Measurements from ENCODE around the gene CASP4. TPM values are rescaled to one million over a fixed set of nuclear protein-coding genes. Genes with fewer than 3 reads are reported as not detected.
A peak's percentile ranks its signal among the peaks of the same experiment; 100 is the strongest.

CASP4 gene
- total RNA-seq, 2 donors from 2014 or later = not detected

DNA sequence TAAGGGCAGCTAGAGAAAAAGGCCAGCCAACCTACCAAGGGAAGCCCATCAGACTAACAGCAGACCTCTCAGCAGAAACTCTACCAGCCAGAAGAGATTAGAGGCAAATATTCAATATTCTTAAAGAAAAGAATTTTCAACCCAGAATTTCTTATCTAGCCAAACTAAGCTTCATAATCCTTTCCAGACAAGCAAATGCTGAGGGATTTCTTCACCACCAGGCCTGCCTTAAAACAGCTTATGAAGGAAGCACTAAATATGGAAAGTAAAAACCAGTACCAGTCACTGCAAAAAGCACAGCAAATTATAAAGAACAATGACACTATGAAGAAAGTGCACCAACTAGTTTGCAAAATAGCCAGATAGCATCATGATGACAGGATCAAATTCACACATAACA, 39.6 kb downstream of the CASP4 start:
- H3K4me1 ChIP-seq (ENCODE audit: control insufficient read depth, insufficient read depth, low read length) = peaks cover 5% of the 10 kb centered on the region
- Mint-ChIP-seq H3K36me3 (ENCODE audit: low read depth) (peaks cover 3% of the 10 kb centered on the region), H3K4me1 (no peaks in the 10 kb centered on the region), H3K9me3 (peaks cover 20% of the 10 kb centered on the region), H3K27ac (no peak overlapping the region), H3K27me3 (ENCODE audit: insufficient read depth) (no peaks in the 10 kb centered on the region), H3K4me3 (no peak overlapping the region)
- TF ChIP-seq, protein P1, sequence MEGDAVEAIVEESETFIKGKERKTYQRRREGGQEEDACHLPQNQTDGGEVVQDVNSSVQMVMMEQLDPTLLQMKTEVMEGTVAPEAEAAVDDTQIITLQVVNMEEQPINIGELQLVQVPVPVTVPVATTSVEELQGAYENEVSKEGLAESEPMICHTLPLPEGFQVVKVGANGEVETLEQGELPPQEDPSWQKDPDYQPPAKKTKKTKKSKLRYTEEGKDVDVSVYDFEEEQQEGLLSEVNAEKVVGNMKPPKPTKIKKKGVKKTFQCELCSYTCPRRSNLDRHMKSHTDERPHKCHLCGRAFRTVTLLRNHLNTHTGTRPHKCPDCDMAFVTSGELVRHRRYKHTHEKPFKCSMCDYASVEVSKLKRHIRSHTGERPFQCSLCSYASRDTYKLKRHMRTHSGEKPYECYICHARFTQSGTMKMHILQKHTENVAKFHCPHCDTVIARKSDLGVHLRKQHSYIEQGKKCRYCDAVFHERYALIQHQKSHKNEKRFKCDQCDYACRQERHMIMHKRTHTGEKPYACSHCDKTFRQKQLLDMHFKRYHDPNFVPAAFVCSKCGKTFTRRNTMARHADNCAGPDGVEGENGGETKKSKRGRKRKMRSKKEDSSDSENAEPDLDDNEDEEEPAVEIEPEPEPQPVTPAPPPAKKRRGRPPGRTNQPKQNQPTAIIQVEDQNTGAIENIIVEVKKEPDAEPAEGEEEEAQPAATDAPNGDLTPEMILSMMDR (conservative IDR thresholded peaks at IDR 0.05) = no peak
- H3K36me3 ChIP-seq (ENCODE audit: control insufficient read depth, insufficient read depth, low read length) = no peaks in the 10 kb centered on the region
- H3K9ac ChIP-seq (ENCODE audit: extremely low read depth, low read length, poor library complexity, severe bottlenecking) = no peak overlapping the region
- no peaks in the 10 kb centered on the region for H3K27me3 ChIP-seq (ENCODE audit: control insufficient read depth, insufficient read depth, low read length, poor library complexity, severe bottlenecking)
- DNase-seq = no peak
- H3K27ac ChIP-seq (ENCODE audit: low read depth, low read length) = no peak overlapping the region
- no peak overlapping the region for H3K4me3 ChIP-seq (ENCODE audit: low read length)
- H3K9me3 ChIP-seq (ENCODE audit: control insufficient read depth, low read length) = peaks cover 28% of the 10 kb centered on the region

DNA sequence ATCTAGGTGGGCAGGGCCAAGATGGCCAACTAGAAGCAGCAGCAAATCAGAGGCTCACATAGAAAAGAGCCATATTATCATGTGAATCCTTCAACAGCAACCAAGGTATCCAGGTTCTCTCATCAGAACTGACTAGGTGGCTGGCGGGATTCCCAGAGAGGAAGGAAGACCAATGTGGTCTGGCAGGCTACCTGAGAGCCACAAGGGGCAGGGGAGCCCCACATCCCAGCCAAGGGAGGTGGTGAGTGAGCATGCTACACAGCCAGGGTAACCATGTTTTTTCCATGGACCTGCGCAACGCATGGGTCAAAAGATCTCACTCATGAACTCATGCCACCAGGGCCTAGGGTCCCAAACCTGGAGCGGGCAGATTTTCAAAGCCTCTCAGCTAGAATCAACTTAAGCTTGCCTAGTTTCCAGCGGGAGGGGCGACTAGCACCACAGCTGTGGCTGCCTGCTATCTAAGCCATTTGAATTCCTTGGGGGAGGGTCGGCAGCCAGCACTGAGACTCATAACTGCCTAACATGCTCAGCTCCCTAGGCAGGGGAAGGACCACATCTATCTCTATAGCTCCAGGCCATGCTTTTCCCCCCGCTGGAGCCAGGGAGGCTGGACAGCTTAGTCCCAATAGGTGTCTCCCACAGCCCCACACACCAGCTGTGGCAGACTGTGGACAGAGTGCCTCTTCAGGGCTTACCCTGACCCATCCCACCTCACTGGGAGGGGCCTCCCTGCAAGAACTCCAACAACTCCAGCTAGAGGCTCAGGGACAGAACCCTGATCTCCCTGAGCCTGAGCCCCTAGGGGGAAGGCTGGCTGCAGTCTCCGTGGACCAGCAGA, 41.4 kb downstream of the CASP4 start:
- Mint-ChIP-seq H3K27ac (no peak overlapping the region), H3K9me3 (peaks cover 13% of the 10 kb centered on the region), H3K4me1 (no peaks in the 10 kb centered on the region), H3K4me3 (no peak overlapping the region), H3K27me3 (ENCODE audit: insufficient read depth) (no peaks in the 10 kb centered on the region), H3K36me3 (ENCODE audit: low read depth) (peaks cover 3% of the 10 kb centered on the region)
- H3K27me3 ChIP-seq (ENCODE audit: control insufficient read depth, insufficient read depth, low read length, poor library complexity, severe bottlenecking) = no peaks in the 10 kb centered on the region
- H3K4me1 ChIP-seq (ENCODE audit: control insufficient read depth, insufficient read depth, low read length) = peaks cover 5% of the 10 kb centered on the region
- DNase-seq = peak; percentile 58
- WGBS, 2 experiments (ENCODE audit: insufficient coverage in 1 of 2, insufficient read length in 1 of 2) = 67 to 78% methylated on average over 3 to 9 of the region's 9 CpGs
- H3K36me3 ChIP-seq (ENCODE audit: control insufficient read depth, insufficient read depth, low read length) = no peaks in the 10 kb centered on the region
- peaks cover 22% of the 10 kb centered on the region for H3K9me3 ChIP-seq (ENCODE audit: control insufficient read depth, low read length)
- H3K4me3 ChIP-seq (ENCODE audit: low read length) = peak overlapping the region; percentile 20
- no peak overlapping the region for H3K27ac ChIP-seq (ENCODE audit: low read depth, low read length)
- H3K9ac ChIP-seq (ENCODE audit: extremely low read depth, low read length, poor library complexity, severe bottlenecking) = no peak overlapping the region
- TF ChIP-seq, protein P1 (conservative IDR thresholded peaks at IDR 0.05) = no peak

DNA sequence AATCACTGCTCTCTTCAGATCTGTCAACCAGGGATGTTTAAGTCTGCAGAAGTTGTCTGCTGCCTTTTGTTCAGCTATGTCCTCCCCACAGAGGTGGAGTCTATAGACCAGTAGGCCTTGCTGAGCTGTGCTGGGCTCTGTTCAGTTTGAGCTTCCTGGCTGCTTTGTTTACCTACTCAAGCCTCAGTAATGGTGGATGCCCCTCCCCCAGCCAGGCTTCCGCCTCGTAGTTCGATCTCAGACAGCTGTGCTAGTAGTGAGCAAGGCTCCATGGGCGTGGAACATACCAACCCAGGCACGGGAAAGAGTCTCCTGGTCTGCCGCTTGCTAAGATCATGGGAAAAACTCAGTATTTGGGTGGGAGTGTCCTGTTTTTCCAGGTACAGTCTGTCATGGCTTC, 42.5 kb downstream of the CASP4 start:
- no peaks in the 10 kb centered on the region for H3K36me3 ChIP-seq (ENCODE audit: control insufficient read depth, insufficient read depth, low read length)
- H3K4me3 Mint-ChIP-seq = no peak overlapping the region
- no peak overlapping the region for H3K27ac Mint-ChIP-seq
- no peak overlapping the region for H3K4me3 ChIP-seq (ENCODE audit: low read length)
- no peaks in the 10 kb centered on the region for H3K27me3 Mint-ChIP-seq (ENCODE audit: insufficient read depth)
- H3K9me3 ChIP-seq (ENCODE audit: control insufficient read depth, low read length) = peaks cover 22% of the 10 kb centered on the region
- no peak overlapping the region for H3K9ac ChIP-seq (ENCODE audit: extremely low read depth, low read length, poor library complexity, severe bottlenecking)
- no peak for DNase-seq
- peaks cover 5% of the 10 kb centered on the region for H3K4me1 ChIP-seq (ENCODE audit: control insufficient read depth, insufficient read depth, low read length)
- TF ChIP-seq, protein P1 (conservative IDR thresholded peaks at IDR 0.05) = no peak
- H3K27ac ChIP-seq (ENCODE audit: low read depth, low read length) = no peak overlapping the region
- peaks cover 13% of the 10 kb centered on the region for H3K9me3 Mint-ChIP-seq
- 95% methylated on average over 6 of the region's 6 CpGs; no CpG with 5 or more reads in 1 of the 2 experiments for WGBS, 2 experiments (ENCODE audit: insufficient coverage in 1 of 2, insufficient read length in 1 of 2)
- H3K27me3 ChIP-seq (ENCODE audit: control insufficient read depth, insufficient read depth, low read length, poor library complexity, severe bottlenecking) = no peaks in the 10 kb centered on the region
- H3K4me1 Mint-ChIP-seq = no peaks in the 10 kb centered on the region
- peaks cover 3% of the 10 kb centered on the region for H3K36me3 Mint-ChIP-seq (ENCODE audit: low read depth)

Measured in endodermal cell (in vitro differentiated cells).